Measurements from ENCODE around the gene GCGR. TPM values are rescaled to one million over a fixed set of nuclear protein-coding genes. Genes with fewer than 3 reads are reported as not detected.

The GCGR gene
- total RNA-seq, 4 donors from 2014 or later = 0.52 to 3.8 (median 1.3) TPM

GRCh38 chr17:81808778-81809555 is 5.0 kb downstream of the GCGR start:
- TF ChIP-seq EP300 (IDR thresholded peaks at IDR 0.05) (no peak), POLR2A (IDR thresholded peaks at IDR 0.05) (no peak), POLR2AphosphoS5 (IDR thresholded peaks at IDR 0.05) (no peak), CTCF (IDR thresholded peaks at IDR 0.05) (no peak)
- H3K27me3 ChIP-seq = peaks cover 92% of the 10 kb centered on the region
- 75% methylated on average over 16 of the region's 20 CpGs for WGBS

GRCh38 chr17:81809556-81809998 is 5.6 kb downstream of the GCGR start:
- DNase-seq (ENCODE audit: low spot score in 2 of 2) = no peak
- H3K27ac ChIP-seq = no peak overlapping the region
- peaks cover 7% of the 10 kb centered on the region for H3K4me1 ChIP-seq
- H3K27me3 ChIP-seq = peaks cover 87% of the 10 kb centered on the region
- no peak for TF ChIP-seq POLR2A (IDR thresholded peaks at IDR 0.05)
- TF ChIP-seq POLR2AphosphoS5 (IDR thresholded peaks at IDR 0.05) = no peak
- no peak for TF ChIP-seq EP300 (IDR thresholded peaks at IDR 0.05)
- no peaks in the 10 kb centered on the region for H3K9me3 ChIP-seq
- WGBS = 80% methylated on average over 4 of the region's 7 CpGs
- H3K36me3 ChIP-seq = no peaks in the 10 kb centered on the region
- H3K4me3 ChIP-seq = no peak overlapping the region

More at GRCh38 chr17:81808778-81809555, 5.0 kb downstream of the GCGR start:
- H3K36me3 ChIP-seq = no peaks in the 10 kb centered on the region
- H3K4me1 ChIP-seq = peaks cover 13% of the 10 kb centered on the region
- DNase-seq (ENCODE audit: low spot score in 2 of 2) = no peak
- no peaks in the 10 kb centered on the region for H3K9me3 ChIP-seq
- no peak overlapping the region for H3K27ac ChIP-seq
- no peak overlapping the region for H3K4me3 ChIP-seq

GRCh38 chr17:81810476-81810875 is 6.5 kb downstream of the GCGR start:
- H3K9me3 ChIP-seq = no peaks in the 10 kb centered on the region
- no peaks in the 10 kb centered on the region for H3K36me3 ChIP-seq
- H3K4me3 ChIP-seq = no peak overlapping the region
- H3K4me1 ChIP-seq = peaks cover 2% of the 10 kb centered on the region
- WGBS = 80% methylated on average over 8 of the region's 8 CpGs
- TF ChIP-seq POLR2AphosphoS5 (IDR thresholded peaks at IDR 0.05) (no peak), CTCF (IDR thresholded peaks at IDR 0.05) (no peak), EP300 (IDR thresholded peaks at IDR 0.05) (no peak), POLR2A (IDR thresholded peaks at IDR 0.05) (no peak)
- no peak overlapping the region for H3K27ac ChIP-seq
- peaks cover 78% of the 10 kb centered on the region for H3K27me3 ChIP-seq
- no peak for DNase-seq (ENCODE audit: low spot score in 2 of 2)

- TF ChIP-seq EP300 (IDR thresholded peaks at IDR 0.05) (no peak), CTCF (IDR thresholded peaks at IDR 0.05) (no peak), POLR2A (IDR thresholded peaks at IDR 0.05) (no peak), POLR2AphosphoS5 (IDR thresholded peaks at IDR 0.05) (no peak)
- 87% methylated on average over 21 of the region's 42 CpGs for WGBS
- peaks cover 72% of the 10 kb centered on the region for H3K27me3 ChIP-seq
- no peak for DNase-seq (ENCODE audit: low spot score in 2 of 2)
- H3K27ac ChIP-seq = no peak overlapping the region
- H3K4me3 ChIP-seq = no peak overlapping the region
- no peaks in the 10 kb centered on the region for H3K9me3 ChIP-seq
- no peaks in the 10 kb centered on the region for H3K36me3 ChIP-seq
- peaks cover 4% of the 10 kb centered on the region for H3K4me1 ChIP-seq
These were observed 7.1 kb downstream of the GCGR start for GRCh38 chr17:81810892-81811704.

- DNase-seq (ENCODE audit: low spot score in 2 of 2) = no peak
- no peak overlapping the region for H3K27ac ChIP-seq
- no peak overlapping the region for H3K4me3 ChIP-seq
- TF ChIP-seq EP300 (IDR thresholded peaks at IDR 0.05) (no peak), POLR2AphosphoS5 (IDR thresholded peaks at IDR 0.05) (no peak), POLR2A (IDR thresholded peaks at IDR 0.05) (no peak), CTCF (IDR thresholded peaks at IDR 0.05) (no peak)
- 76% methylated on average over 16 of the region's 24 CpGs for WGBS
- no peaks in the 10 kb centered on the region for H3K36me3 ChIP-seq
- H3K4me1 ChIP-seq = peaks cover 7% of the 10 kb centered on the region
- H3K27me3 ChIP-seq = peaks cover 64% of the 10 kb centered on the region
- H3K9me3 ChIP-seq = no peaks in the 10 kb centered on the region
These were observed 8.0 kb downstream of the GCGR start for GRCh38 chr17:81811705-81812570.
